ENCODE results near the gene CDH13.

DNA sequence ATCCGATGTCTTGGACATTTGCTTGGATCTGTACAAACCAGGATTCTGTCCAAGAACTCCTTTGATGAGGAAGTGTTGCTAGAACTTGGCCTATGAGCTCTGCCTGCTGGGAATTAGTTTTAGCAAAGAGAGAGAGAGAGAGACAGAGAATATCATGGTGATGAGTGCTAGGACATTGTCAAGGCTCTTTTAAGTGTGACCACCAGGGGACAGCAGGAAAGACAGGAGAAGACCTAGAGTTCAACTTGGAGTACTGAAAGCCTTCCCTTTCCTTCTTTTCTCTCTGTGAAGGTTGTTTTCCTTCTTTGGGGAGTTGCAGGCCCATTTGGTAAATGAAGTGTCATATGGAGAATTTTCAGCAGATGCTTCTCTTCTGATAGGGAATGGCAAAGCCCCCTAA is 791.8 kb downstream of the CDH13 start:
- TF ChIP-seq ZNF146 (tag by site-specific recombination; IDR thresholded peaks at IDR 0.05) (no peak), ZSCAN30 (tag by site-specific recombination; IDR thresholded peaks at IDR 0.05) (no peak)
- TF ChIP-seq, protein P1, sequence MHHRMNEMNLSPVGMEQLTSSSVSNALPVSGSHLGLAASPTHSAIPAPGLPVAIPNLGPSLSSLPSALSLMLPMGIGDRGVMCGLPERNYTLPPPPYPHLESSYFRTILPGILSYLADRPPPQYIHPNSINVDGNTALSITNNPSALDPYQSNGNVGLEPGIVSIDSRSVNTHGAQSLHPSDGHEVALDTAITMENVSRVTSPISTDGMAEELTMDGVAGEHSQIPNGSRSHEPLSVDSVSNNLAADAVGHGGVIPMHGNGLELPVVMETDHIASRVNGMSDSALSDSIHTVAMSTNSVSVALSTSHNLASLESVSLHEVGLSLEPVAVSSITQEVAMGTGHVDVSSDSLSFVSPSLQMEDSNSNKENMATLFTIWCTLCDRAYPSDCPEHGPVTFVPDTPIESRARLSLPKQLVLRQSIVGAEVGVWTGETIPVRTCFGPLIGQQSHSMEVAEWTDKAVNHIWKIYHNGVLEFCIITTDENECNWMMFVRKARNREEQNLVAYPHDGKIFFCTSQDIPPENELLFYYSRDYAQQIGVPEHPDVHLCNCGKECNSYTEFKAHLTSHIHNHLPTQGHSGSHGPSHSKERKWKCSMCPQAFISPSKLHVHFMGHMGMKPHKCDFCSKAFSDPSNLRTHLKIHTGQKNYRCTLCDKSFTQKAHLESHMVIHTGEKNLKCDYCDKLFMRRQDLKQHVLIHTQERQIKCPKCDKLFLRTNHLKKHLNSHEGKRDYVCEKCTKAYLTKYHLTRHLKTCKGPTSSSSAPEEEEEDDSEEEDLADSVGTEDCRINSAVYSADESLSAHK (tag by site-specific recombination; IDR thresholded peaks at IDR 0.05) = no peak
- TF ChIP-seq, protein P2, sequence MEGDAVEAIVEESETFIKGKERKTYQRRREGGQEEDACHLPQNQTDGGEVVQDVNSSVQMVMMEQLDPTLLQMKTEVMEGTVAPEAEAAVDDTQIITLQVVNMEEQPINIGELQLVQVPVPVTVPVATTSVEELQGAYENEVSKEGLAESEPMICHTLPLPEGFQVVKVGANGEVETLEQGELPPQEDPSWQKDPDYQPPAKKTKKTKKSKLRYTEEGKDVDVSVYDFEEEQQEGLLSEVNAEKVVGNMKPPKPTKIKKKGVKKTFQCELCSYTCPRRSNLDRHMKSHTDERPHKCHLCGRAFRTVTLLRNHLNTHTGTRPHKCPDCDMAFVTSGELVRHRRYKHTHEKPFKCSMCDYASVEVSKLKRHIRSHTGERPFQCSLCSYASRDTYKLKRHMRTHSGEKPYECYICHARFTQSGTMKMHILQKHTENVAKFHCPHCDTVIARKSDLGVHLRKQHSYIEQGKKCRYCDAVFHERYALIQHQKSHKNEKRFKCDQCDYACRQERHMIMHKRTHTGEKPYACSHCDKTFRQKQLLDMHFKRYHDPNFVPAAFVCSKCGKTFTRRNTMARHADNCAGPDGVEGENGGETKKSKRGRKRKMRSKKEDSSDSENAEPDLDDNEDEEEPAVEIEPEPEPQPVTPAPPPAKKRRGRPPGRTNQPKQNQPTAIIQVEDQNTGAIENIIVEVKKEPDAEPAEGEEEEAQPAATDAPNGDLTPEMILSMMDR (tag by site-specific recombination; IDR thresholded peaks at IDR 0.05) = no peak

Measured in HEK293 (cell line).